ENCODE data around the gene ZNF787.
"Not testable (repeated sequence)": the region's sequence is repeated elsewhere in the genome, so short reads cannot be mapped to it uniquely, and the experiment has no call there.

ZNF787 gene

DNA sequence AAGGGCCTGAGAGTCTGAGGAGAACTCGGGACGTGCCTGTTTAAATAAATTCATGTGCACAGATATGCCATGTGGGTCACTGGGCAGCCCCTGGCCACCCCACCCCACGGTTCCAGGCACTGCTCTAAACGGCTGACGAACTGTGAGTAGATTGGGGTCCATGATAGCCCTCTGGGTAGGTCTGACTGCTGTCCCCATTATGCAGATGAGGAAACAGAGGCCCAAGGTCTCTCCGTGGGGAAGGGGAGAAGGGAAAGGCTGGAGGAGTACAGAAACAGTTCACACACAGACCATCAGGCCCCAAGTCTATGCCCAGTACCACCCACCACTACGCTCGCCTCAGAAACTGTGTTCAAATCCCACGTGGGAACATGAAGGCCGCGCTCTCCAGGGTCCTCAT lies 14.1 kb downstream of the ZNF787 start:
- no peak for TF ChIP-seq CTCF (conservative IDR thresholded peaks at IDR 0.05; ENCODE audit: low read length)
- DNase-seq (ENCODE audit: low read depth) = no peak
- H3K4me3 ChIP-seq (ENCODE audit: low read length) = no peak overlapping the region

DNA sequence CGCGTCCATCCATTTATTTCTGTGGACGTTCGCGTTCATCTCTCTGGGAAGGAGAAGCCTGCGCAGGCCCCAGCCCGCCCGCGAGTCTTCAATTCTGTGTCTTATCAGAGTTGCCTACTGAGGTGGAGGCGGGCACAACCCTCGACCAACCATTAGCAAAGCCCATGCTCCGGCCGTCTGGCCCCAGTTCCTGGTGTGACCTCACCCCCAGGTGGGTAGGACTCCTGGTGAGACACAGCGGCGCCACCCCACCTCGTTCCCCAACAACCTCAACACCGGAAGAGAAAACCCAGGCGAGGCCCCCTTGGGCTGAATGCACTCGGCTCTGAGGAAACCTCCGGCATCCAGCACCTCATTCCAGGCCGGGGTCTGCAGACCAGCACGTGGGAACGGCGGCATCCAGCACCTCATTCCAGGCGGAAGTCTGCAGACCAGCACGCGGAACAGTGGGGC lies 14.7 kb downstream of the ZNF787 start:
- TF ChIP-seq CTCF (conservative IDR thresholded peaks at IDR 0.05; ENCODE audit: low read length) = no peak
- DNase-seq (ENCODE audit: low read depth) = no peak
- H3K4me3 ChIP-seq (ENCODE audit: low read length) = no peak overlapping the region

DNA sequence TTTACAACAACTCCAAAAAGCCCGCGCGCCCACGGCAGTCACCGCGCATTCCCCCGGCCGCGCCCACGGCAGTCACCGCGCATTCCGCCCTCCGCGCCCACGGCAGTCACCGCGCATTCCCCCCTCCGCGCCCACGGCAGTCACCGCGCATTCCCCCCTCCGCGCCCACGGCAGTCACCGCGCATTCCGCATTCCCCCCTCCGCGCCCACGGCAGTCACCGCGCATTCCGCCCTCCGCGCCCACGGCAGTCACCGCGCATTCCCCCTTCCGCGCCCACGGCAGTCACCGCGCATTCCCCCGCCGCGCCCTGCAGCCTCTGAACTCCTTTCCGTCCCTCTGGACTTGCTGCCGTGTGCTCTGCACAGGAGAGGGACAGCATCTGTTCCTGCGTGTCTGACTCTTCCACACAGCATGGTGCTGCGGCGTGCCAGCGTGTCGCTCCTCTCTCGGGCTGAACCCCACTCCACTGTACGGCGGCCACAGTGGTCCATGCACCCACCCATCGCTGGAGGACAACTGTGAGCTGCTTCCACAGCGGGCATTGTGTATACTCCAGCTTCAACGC lies 15.2 kb downstream of the ZNF787 start:
- not testable (repeated sequence) for H3K4me3 ChIP-seq (ENCODE audit: low read length)

GRCh38 chr19:56105090-56105701 lies 15.9 kb downstream of the ZNF787 start:
- no peak overlapping the region for H3K4me3 ChIP-seq (ENCODE audit: low read length)
- peak; percentile 53 for DNase-seq (ENCODE audit: low read depth)
- peak; percentile 60 for TF ChIP-seq CTCF (conservative IDR thresholded peaks at IDR 0.05; ENCODE audit: low read length)

More for the DNA sequence above, 15.2 kb downstream of the ZNF787 start:
- DNase-seq (ENCODE audit: low read depth) = not testable (repeated sequence)

DNA sequence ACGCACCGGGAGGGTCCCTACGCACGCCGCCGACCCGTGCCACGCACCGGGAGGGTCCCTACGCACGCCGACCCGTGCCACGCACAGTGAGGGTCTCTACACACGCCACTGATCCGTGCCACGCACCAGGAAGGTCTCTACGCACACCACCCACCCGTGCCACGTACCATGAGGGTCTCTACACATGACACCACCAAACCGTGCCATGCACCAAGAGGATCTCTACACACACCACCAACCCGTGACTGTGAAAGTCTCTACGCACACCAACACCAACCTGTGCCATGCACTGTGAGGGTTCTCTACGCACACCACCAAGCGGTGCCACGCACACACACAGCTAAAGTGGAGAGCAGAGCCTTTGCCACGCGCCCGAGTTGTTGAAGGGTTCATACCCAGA lies 16.7 kb downstream of the ZNF787 start:
- H3K4me3 ChIP-seq (ENCODE audit: low read length) = no peak overlapping the region
- TF ChIP-seq CTCF (conservative IDR thresholded peaks at IDR 0.05; ENCODE audit: low read length) = no peak
- DNase-seq (ENCODE audit: low read depth) = no peak

DNA sequence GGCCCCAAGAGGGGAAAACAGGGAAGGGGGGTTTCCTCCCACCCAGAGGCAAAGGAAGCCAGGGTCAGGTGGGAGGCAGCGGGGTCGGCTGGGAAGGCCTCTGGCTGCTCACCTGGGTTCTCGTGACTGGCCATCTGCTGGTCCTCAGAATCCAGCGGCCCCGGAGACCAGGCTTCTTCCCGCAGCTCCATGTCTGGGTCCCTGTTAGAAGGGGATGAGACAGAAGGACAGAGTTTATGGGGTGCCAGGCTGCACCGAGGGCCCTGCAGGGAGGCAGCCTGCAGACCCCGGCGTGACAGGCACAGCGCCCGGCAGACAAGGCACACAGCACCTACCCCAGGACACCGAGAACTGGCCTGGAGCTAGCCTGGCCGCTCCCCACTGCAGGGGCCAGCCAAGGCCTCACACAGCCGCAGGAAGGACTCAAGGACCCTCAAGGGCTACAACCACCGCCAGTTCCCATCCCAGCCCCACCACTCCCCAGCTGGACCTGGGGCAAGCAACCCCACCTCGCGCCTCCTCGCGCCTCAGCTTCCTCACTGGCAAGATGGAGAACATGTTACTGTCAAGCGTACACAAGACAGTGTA lies 18.0 kb downstream of the ZNF787 start:
- TF ChIP-seq CTCF (conservative IDR thresholded peaks at IDR 0.05; ENCODE audit: low read length) = no peak
- no peak overlapping the region for H3K4me3 ChIP-seq (ENCODE audit: low read length)
- no peak for DNase-seq (ENCODE audit: low read depth)

DNA sequence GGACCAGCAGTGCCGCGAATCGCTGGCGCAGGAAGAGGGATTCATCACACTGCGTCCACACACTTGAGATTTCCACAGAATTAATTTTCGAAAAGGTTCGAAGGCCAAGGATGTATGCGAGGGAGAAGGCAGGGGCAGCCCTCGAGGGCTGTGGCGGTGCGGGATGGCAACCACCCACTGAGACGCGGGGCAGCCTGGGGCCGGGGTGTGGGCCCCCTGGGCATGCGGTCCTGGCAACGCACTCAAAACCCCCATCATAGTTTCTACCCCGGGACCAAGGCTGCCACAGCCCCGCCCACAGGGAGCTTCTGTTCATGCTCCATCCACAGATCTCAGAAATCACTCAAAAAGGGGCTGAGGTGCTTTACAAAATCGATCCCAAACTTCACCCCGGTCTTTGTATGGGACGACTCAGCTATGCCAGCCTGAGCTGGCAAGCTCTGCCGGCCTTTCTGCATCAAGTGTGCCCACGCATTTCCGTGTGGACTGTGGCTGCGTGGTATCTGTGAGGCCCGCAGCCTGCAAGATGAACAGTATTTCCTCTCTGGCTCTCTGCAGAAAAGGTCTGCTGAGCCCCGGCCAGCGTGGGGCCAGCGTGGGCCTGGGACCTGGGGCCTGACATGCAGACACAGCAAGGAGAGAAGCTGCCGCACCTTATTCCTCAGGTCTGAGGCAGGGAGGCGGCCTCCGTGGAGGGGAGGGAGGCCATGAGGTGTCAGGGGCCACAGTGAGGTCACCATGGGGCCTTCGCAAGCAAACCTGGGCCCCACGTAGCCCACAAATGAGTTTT lies 19.2 kb downstream of the ZNF787 start:
- no peak for DNase-seq (ENCODE audit: low read depth)
- H3K4me3 ChIP-seq (ENCODE audit: low read length) = no peak overlapping the region
- no peak for TF ChIP-seq CTCF (conservative IDR thresholded peaks at IDR 0.05; ENCODE audit: low read length)

All from AG10803 (cell line).